ENCODE measurements around the gene CREB1.
"Not testable (repeated sequence)": the region's sequence is repeated elsewhere in the genome, so short reads cannot be mapped to it uniquely, and the experiment has no call there.

The CREB1 gene

GRCh38 chr2:207621501-207622039, 91.8 kb downstream of the CREB1 start:
- no peak for DNase-seq

- DNase-seq = peak; percentile 58
These were observed 94.6 kb downstream of the CREB1 start for GRCh38 chr2:207624185-207625013.

DNA sequence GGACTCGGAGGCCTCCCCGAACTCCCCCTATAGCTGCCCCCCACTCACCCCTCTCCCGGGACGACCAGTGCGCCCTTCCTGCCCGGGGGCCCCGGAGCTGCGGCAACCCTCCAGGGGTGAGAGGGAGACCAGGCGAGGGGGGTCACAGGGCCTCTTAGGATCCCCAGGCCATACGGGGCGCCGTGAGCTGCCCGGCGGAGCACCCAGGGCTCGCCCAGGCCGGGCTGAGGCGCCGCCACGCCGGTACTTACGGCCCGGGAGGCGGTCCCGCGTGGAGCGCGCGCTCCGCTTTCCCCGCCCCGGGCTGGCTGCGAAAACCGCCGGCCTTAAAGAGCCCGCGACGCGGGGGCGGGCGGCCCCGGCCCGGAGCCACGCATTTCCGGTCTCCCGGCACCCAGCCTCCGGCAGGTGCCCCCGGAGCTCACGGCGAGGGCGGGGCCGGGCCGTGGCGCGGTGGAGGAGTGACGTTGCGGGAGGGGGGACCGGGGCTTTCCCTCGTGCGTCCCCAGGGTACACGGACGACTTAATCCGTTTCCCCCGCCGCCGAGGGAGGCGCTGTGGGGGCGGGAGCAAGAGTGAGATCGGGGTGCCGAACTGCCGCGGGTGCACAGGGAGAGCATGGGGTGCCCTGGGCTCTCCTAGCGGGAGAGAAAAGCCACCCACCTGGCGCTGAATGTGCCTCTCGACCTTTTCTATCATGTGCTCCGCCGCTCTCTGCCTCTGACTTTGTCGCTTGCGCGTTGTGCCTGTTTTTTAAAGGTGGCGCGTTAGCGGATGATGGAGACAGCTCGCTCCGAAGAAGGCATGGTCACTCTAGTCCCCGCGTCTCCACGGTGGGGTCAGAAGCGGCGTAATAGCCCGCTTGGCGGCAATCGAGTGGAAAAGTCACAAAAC, 95.5 kb downstream of the CREB1 start, which contains the start of gene METTL21A:
Gene METTL21A (minus strand): TSS at position 381 of the 894 bp plus-strand sequence. CDS start 1,019 bp downstream, outside the sequence.
- DNase-seq = peak; percentile 94

GRCh38 chr2:207629553-207629952, 99.8 kb downstream of the CREB1 start:
- no peak for DNase-seq

DNA sequence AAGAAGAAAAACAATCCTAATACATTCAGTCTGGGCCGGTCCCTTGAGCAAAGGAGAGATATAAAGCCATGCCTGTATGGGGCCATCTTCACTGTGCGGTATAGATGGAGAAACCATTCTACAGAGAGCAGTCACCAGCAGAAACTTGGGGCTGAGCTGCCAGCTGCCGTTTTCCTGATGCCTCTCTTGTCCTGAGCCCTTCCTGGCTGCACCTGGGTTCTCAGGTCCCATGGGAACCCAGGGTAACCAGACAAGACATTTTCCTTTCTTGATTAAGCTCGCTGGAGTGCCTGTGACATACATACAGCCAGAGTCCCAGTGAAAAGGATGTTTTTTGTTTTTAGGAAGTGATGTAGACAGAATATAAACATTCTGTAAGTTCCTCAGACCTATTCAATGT, 100.7 kb downstream of the CREB1 start:
- DNase-seq = no peak

GRCh38 chr2:207632575-207633493, 103.1 kb downstream of the CREB1 start:
- DNase-seq = no peak

DNA sequence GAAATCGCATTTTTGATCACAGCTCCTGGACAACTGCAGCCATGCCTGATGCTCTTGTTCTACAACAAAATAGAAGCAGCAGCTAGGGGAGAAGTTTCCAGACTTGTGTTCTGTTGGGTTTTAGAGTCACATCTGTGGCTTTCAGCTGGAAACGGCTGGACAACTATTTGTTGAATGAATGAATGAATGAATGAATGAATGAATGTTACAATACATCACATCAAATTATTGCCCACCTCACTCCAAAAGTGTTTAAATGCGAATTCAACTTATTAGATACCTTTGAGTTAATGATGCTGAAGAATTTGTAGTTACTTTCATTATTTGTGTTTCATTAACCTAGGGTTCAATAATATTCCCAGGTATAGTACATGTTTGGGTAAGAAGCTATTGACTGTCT, 103.9 kb downstream of the CREB1 start:
- DNase-seq = no peak

DNA sequence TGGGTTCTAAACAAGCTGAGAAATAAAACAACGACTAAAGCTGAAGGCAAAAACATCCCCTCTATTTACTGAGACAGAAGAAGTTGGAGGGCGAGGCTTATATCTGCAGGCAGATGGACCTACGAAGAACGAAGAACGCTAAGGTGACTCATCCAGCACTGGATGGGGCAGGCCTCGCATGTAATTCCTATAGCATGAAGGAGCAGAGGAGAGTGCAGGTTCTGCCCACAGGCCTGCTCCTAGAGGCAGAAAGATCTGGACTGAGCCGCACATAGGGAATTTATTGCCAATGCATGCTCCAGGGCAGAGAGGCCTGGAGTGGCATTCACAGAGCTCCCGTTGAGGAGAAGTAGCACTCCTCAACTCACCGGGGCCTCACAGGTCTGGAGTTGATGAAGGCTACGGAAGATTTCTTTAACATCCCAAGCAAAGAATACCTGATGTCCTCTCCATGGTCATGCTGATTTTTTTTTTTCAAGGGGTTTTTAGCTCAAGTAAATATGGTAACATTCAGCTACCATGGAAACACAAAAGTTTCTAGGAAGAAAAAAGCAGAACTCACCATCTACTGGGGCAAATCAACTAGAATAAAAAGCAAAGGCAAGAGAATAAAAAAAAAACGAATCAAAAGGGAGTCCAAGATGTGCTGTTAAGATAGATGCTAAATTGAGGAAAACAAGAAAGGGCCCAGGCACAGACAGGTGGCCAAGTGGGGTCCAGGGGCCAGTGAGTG, 105.9 kb downstream of the CREB1 start:
- no peak for DNase-seq

DNA sequence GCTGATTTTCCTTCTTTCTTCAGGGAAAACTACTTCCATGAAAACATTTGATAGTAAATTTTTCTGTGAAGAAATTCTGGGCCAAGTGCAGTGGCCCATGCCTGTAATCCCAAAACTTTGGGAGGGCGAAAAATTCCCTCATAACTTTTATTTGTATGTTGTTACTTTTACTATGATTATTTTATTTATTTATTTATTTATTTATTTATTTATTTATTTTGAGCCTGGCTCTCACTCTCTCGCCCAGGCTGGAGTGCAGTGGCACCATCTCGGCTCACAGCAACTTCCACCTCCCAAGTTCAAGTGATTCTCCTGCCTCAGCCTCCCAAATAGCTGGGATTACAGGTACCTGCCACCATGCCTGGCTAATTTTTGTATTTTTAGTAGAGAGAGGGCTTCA, 109.5 kb downstream of the CREB1 start:
- DNase-seq = not testable (repeated sequence)

DNA sequence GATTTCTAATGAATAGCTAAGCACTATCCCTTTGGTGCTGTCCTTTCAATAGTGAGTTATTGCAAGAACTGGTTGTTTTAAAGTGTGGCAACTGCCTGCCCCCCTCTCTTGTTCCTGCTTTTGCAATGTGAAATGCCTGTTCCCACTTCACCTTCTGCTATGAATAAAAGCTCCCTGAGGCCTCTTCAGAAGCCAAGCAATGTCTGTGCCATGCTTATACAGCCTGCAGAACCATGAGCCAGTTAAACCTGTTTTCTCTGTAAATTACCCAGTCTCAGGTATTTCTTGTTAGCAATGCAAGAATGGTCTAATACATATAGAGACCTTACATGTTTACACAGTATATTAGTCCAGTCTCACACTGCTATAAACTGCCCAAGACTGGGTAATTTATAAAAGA, 110.4 kb downstream of the CREB1 start:
- no peak for DNase-seq

DNA sequence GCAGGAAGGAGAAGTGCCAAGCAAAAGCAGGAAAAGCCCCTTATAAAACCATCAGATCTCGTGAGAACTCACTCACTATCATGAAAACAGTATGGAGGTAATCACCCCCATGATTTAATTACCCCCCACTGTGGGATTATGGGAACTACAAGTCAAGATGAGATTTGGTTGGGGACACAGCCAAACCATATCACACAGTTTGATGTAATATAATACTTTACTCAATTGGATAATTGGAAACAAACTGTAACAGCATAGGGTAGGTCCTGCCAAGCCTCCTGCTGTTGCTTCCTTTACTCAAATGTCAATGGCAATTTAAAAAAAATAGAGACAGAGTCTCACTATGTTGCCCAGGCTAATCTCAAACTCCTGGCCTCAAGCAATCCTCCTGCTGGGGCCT, 110.9 kb downstream of the CREB1 start:
- DNase-seq = no peak

- no peak for DNase-seq
These were observed 114.1 kb downstream of the CREB1 start for GRCh38 chr2:207643892-207644291.

DNA sequence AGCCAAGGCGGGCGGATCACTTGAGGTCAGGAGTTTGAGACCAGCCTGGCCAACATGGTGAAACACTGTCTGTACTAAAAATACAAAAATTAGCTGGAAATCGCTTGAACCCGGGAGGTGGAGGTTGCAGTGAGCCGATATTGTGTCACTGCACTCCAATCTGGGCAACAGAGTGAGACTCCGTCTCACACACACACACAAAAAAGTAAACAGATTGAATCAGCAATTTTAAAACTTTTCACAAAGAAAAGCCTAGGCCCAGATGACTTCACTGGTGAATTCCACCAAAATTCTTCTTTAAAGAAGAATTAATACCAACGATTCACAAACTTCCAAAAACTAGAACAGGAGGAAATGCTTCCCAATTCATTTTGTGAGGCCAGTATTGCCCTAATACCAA, 116.8 kb downstream of the CREB1 start:
- not testable (repeated sequence) for DNase-seq
